GM19351 (cell line): ENCODE data around the gene EPAS1.

Experiments
- ATAC-seq: cut with Tn5 transposase; IDR thresholded peaks from one replicate; pipeline ENCODE4 v1.9.1; 2021; ENCODE audit warnings: mild to moderate bottlenecking, moderate library complexity; ENCODE audit not compliant: unreplicated experiment

Gene EPAS1

DNA sequence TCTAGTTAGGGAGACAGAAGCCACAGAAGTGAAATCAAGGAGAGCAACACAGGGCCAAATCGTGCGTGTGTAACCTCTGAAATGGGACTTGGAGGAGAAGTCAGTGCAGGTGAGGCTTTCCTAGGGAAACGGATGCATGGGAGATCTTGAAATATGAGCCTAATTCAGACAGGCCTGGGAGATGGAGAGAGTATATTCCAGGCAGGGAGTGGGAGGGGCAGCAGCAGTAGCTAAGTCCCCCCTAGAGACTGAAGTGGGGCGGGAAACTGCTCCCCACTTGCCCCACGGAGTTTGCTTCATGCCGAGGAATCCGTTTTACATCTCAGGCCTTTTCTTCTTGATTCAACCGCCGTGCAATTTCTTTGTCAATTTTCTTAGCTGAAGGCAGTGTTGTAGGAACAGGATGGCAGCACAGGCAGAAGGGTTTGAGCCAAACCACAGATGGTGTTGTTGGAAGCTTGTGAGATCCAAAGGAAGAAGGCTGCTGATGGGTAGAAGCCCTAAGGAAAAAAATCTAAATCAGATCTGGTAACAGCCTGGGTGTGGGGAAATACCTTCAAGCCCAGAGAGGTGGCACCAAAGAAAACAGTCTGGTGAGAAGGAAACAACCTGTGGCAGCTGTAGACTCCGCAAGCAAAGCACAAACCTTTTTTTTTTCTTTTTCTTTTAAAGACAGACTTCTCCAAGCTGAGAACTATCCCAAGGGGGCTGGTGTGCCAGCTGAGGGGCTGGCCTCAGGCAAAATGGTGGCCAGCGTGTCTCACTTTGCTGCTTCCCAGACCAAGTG lies 40.2 kb downstream of the EPAS1 start:
- no peak for ATAC-seq

DNA sequence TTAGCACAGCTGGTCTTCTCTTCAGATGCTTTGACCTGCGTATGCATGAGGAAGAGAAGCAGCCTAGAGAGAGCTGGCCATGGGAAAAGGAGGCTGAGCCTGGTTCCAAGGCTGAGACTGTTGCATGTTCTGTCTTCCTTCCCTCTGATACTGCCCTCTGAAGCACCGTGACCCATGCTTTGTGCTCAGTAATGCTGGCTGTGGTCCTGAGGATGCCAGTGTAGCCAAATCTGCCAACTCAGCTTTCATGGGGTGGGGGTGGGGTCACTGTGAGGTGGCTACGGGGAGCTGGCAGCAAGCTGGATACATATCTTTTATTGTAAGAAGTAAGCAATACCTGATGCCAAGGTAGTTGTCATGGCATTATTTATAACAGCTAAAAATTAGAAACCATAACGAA lies 41.5 kb downstream of the EPAS1 start:
- ATAC-seq: no peak

DNA sequence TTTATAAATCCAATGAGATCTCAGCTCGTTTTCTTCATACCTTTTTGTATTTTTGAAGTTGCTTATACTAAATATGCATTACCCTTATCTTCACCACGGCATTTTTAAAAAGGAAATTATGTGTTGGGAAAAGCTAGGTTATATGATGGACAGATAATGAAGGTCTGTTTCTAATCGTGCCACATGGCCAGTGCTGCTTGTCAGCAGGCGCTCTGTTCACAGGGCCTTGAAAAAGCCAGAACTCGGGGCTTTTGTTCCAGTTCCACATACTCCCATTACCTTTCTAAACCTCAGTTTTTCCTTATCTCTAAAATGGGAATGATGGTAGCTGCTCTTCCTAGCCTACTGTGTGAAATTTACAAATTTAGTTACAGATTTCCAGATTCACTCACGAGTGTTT lies 42.0 kb downstream of the EPAS1 start:
- ATAC-seq: no peak

DNA sequence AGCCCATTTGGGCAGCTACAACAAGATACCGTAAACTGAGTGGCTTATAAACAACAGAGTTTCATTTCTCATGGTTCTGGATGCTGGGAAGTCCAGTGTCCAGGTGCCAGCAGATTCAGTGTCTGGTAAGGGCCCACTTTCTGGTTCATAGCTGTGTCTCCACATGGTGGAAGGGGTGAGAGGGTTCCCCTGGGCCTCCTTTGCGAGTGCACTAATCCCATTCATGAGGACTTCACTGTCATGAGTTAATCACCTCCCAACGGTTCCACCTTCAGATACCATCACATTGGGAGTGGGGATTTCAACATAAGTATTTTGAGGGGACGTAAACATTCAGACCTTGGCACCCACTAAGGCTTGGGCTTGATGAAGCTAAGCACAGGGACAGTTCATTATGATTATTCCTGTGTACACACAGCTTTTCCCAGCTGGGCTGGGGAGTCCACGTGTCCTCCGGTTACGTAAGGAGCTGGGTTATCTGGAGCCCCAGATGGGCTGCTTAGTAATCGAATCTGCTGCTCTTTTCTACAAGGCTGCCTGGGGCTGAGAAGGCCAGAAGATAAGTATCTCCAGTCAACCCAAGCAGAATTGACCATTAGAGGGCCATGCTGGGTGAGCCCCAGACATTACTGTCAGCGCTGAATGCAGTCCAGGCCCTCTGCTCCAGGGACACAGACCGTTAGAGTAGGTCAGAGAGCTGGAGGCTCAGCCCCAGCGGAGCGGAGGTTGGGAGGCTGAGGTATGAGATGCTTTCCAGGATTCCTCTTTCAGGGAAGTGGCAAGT lies 42.7 kb downstream of the EPAS1 start:
- no peak for ATAC-seq

DNA sequence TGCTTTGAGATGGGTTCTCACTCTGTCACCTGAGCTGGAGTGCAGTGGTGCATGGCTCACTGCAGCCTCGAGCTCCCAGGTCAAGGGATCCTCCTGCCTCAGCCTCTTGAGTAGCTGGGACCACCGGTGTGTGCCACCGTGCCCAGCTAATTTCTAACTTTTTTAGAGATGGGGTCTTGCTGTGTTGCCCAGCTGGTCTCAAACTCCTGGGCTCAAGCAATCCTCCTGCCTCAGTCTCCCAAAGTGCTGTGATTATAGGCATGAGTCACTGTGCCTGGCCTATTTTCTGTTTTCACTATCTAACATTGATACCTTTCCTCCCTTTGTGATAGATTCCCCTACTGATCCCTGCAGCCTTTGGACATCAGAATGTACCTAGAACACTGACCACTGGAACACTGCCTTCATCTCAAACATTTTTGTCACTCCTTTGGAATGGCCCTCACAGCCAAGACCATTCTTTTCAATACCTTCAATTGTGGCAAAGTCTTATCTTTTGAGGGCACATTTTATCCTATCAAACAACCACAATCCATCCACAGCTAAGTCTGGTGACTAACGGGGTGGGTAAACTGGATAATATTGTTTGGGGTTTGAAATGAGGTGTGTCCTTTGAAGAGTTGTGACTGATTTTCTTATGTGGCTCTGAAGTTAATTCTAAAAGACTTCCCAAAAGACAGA lies 43.7 kb downstream of the EPAS1 start:
- ATAC-seq: no peak

DNA sequence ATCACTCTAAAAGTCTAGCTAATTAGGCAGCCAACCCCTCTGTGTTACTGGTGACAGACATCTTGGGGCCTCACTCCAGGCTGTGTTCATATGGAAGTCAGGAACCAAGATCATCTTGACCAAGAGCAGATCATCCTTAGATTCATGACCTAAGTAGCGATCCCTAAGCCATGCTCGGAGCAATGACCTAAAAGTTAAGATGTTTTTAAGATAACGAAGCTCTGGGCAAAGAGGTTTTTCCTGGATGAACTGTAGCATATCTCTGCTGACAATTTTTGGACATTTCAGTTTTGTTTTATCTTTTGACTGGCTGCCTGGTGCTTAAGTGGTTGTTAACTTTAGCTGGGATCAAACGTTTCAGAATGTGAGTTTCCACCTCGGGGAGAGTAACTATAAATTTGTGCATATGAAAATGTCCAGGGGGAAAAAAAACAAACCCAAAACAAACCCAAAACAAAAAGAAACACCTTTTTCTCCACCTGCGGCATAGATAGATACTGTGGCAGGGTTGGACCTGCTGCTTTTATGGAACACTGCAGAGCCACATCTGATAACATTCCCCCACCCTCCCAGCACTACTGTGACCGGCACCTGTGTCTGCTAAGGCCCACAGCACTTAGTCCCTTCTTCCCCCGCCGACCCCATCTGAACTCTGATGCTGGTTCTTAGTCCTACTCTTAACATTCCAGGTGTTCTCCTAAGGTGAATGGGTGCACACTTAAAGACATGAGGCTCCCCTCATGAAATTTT lies 45.5 kb downstream of the EPAS1 start:
- no peak for ATAC-seq

DNA sequence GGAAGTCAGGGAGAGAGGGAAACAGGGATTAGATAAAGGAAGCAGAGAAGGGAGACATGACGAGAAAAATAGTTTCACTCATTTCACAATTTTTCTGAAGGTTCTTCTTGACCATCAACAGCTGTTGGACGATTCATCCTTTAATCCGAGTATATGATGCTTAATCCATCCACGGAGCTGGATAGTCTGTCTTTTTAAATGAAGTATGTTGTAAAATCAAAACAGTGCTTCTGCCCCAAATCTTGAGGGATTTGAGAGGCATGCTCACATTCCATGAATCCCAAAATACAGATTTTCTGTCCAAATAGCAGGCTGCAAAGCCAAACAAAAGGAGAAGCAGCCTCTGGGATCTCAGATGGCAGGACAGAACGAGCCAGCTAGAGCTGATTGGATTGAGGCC lies 47.5 kb downstream of the EPAS1 start:
- no peak for ATAC-seq

DNA sequence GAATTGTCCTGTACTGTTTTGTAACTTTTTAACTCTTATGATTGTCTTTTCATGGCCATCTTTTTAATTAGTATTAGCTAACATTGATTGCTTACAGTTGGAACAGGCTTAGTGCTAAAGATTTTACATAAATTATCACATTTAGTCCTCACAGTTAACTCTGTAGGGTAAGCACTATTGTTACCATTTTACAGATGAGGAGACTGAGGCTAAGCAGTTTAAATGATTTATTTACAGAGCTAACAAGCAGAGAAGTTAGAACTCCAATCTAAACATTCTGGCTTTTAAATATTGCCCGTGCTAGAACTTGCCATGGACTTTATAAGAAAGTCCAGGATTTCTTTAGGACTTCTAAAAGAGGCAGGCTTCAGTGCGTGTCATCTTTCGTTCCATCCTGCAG lies 48.6 kb downstream of the EPAS1 start:
- ATAC-seq: no peak

DNA sequence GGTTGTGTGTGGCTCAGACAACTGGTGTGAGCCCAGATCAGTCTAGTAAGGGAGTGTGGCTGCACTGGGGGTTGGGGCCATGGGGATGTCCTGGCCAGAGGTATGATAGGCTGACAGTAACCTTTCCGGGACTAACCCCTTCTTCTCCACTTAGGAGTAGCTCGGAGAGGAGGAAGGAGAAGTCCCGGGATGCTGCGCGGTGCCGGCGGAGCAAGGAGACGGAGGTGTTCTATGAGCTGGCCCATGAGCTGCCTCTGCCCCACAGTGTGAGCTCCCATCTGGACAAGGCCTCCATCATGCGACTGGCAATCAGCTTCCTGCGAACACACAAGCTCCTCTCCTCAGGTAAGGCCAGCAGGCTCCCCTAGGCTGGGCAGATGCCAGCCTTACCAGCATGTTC lies 49.5 kb downstream of the EPAS1 start:
- ATAC-seq: no peak

DNA sequence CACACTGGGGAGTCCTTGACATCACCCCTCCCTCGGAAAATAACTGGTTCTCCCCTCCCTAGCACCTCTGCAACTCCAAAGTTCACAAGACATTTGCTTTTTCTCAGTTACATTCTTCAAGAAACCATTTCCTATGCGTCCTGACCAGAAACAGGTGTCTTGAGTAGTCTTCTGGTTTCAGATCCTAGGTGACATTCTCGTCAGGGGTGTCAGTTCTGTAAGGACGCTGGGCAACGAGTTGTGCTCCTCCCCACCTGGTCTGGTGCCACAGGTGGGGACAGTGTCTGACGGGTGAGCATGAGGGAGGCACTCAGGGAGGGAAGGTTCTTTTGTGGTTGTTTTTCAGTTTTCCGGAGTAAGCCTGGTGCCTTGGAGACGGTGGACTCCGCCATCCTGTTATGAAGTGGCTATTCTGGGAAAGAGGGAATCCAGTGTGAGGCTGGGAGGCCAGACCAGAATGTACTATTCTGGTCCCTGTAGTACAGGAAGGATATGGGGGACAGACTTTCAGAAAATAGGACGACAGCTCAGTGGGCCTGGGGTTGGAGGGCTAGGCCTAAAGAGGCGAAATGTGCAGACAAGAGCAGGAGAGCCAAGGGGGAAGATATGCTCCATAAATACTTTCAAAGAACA lies 50.6 kb downstream of the EPAS1 start:
- no peak for ATAC-seq

DNA sequence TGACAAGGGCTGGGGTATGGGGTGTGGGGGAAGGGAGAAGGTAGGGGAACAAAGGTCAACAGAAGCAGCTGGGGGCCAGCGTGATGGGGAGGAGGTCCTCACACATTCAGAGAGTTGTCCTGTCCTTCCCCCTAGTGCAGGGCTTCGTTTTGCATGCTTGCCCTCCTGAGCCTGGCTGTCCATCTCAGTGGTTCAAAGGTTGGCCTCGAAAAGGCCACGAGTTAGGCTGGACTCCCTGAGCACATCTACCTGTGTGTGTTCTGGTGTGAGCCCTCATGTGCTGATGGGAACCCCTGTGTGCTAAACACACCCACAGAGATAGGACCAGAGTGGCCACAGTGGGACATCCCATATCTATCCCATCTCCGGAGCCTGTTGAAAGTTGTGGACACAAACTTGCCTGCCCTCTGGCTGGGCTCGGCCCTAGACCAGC lies 51.9 kb downstream of the EPAS1 start:
- no peak for ATAC-seq

DNA sequence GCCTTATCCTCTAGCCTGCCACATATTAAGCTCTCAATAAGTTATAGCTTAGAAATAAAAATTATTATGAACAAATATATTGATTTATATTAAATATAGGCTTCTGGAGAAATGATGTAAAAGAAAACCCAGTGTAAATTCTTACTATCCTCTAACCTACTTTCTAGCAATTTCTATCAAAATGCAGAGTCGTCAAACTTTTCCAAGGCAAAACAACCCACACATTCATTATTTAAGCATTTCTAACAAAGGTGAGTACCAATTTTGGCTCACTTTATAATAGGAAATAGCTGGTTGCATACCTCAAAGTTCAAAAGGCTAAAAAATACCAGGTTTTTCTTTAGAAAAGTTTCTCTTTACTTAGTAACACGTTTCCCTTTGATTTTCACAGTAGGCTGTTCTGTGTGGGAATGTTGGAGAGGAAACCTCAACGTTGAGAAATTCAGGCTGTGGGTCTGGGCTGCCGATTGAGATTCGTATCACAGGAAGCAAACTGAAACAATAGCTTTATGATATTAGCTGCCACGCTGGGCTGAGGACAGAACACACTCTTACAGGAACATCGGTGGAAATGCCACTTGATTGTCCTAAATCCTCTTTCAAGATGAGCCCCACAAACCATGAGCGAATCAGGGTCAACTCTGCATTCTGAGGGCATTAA lies 53.0 kb downstream of the EPAS1 start:
- ATAC-seq: no peak

DNA sequence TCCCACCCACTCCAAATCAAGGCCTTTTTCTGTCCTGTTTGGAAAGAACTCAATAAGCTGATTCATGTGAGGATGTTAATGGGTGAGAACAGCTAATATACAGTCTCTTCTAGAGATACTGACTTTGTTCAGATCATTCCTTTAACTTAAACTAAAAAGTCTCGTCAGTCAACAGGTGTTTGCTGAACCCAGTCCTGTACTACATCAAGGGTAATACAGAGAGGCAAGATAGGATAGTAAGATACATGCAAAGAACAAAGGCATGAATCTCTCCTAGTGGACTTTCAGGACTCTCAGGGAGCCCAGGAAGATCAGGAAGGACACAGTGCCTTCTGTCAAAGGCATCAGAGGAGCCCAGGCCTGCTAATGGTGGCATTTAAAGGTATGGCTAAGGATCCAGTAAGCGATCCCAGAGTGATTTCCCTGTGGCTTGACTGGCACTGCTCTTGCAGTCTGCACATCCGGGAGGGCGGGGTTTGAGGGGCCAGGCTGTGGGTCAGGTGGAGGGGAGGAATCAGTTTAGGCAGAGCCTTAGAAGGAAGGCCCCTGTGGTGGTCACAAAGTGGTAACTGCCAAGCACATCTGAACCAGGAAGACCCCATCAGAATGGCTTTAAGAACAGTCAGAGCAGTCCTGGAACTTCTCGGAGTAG lies 54.0 kb downstream of the EPAS1 start:
- ATAC-seq: no peak

DNA sequence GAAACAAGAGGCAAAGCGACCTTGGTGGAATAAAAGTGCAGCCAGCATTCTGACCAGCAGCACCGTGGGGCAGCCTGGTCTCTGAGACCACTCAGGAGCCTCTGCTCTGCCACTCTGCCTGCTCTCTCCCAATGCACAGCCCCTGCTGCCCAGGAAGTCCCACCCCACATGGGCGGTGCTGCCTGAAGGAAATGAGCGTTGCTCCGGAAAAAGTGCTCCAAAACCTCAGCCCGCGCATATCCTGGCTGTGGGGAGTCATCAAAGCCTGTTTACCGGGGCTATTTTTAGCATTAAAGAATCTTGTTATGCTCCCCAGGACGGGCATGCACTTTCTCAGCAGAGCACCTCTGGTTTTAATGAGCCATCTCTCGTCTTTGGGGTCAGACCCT lies 54.5 kb downstream of the EPAS1 start:
- no peak for ATAC-seq

DNA sequence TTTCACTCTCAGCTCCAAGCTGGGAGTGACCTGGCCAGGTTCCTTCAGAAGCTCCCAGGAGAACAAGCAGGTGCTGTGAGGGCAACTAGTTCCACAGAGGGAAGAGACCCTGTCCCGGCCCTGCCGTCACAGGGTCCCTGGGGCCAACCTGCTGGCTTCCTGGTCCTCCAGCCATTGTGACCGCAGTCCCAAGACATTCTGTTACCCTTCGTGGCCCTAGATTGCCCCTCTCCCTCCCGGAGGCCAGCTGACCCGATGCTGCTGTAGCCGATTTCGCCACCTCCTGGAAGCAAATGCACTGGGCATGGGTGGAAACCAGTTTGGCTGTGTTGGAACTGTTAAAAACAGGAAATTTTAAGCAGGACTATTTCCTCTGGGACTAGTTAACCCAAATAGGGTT lies 55.4 kb downstream of the EPAS1 start:
- no peak for ATAC-seq

DNA sequence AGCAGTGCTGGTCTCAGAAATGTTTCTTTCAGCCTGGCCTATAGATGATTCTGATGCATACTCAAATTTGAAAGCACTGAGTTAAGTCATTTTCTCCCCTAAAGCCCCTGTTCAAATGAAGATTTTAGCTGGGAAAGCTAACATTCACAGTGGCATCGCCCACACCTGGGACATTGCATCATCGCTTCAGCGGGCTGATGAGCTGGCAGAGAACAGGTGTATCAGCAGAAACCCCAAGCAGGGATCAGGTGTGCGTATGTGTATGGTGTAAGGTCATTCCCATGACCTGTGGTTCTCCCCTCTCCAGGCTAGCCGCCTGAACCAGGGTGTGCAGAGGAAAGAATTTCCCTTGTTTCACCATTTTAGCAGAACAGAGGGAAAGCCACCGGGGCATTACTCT lies 56.3 kb downstream of the EPAS1 start:
- ATAC-seq: no peak

DNA sequence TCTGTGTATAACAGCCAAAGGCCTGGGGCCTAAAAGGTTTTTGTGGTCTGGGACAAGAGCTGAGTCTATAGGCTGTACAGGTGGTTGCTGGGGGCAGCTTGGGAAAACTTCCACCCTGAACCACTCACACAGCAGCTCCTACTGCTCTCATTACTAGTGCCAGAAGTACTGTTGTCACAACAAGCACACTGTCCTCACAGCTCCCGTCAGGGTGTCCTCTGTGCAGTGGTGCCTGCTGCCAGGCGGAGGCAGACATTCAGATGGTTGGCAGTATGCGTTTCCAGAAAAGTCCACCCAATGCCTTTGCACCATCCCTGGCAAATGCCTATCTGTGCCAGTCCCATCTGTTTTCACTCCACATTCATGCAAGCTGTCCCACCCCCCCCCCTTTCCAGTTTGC lies 58.5 kb downstream of the EPAS1 start:
- ATAC-seq: no peak

DNA sequence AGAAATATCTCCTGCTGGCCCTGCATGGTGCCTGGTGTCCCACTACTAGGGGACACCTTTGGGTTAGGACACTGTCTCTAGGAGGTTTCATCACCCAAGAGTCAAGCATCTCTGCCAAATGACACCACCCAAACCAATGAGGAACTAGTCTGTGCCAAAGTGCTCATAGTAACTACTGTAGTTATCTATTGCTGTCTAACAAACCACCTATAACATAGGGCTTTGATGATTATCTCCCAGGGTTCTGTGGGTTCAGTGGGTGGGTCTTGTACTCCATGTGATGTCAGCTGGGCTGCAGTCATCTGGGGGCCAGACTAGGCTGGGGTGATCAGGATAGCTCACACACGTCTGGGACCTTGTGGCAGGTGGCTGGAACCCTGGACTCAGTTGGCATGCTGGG lies 59.8 kb downstream of the EPAS1 start:
- ATAC-seq: no peak

DNA sequence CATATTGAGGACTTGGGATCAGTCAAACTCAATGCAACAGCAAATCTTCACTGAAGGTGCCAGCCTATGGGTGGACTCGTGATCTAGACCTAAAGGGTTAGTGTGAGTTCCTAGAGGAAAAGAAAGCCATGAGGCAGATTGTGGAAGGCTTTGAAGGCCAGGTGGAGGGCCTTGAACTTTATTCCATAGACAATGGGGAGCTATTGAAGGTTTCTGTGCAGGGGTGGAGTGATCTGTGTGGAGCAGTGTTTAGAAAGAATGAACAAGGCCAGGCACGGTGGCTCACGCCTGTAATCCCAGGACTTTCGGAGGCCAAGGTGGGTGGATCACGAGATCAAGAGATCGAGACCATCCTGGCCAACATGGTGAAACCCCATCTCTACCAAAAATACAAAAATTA lies 61.5 kb downstream of the EPAS1 start:
- no peak for ATAC-seq

DNA sequence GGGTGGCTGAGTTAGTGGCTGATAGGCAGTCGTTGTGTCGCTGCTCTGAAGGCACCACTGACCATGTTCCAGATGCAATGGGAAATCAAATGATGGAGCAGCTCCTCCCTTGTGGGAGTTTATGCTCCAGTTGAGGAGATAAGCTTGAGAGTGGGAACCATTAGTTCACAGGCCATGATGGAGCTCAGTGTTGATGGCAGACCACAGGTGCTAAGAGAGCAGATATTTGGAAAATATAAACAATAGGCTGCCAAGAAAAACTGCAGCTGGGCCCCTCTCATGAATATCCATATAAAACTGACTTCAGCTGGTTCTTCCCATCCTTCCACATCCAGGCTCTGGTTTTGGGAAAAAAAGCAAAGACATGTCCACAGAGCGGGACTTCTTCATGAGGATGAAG lies 63.1 kb downstream of the EPAS1 start:
- ATAC-seq: no peak
